HepG2 (cell line): ENCODE results near the gene FKBP1B. TPM values are rescaled to one million over a fixed set of nuclear protein-coding genes. Genes with fewer than 3 reads are reported as not detected.

ENCODE experiments used
- FOSL2 ChIP-seq: sonication (generic); formaldehyde crosslinking; IDR thresholded peaks from 2 replicates; pipeline ENCODE4 v1.4.0; 2020; ENCODE audit warnings: missing genetic modification reagents
- HNF4A ChIP-seq: sonication (generic); formaldehyde crosslinking; IDR thresholded peaks from 2 replicates; pipeline ENCODE4 v1.4.0; 2020; ENCODE audit warnings: missing genetic modification reagents
- JUN ChIP-seq: sonication (generic); formaldehyde crosslinking; IDR thresholded peaks from 2 replicates; pipeline ENCODE4 v1.4.0; 2020; ENCODE audit warnings: mild to moderate bottlenecking, missing genetic modification reagents
- MYNN ChIP-seq: sonication (generic); formaldehyde crosslinking; IDR thresholded peaks from 2 replicates; pipeline ENCODE4 v1.4.0; 2020; ENCODE audit warnings: mild to moderate bottlenecking, low read depth, missing genetic modification reagents
- NFRKB ChIP-seq: fragments of 450-650 bp; IDR thresholded peaks from 2 replicates; pipeline ENCODE4 v1.6.1; 2017
- POLR2A ChIP-seq, 2 experiments: IDR thresholded peaks; 2 replicates each; pipeline ENCODE4 v1.6.1; 2011; ENCODE audit warnings: low read depth in 2 of 2, low read length in 2 of 2, mild to moderate bottlenecking in 1 of 2, moderate library complexity in 1 of 2; ENCODE audit not compliant: insufficient read depth in 1 of 2
- RERE ChIP-seq: IDR thresholded peaks from 2 replicates; pipeline ENCODE4 v1.6.1; 2016; ENCODE audit warnings: low read depth, missing genetic modification reagents, missing compliant biosample characterization
- SOX5 ChIP-seq: IDR thresholded peaks from 2 replicates; pipeline ENCODE4 v1.6.1; 2016; ENCODE audit warnings: borderline replicate concordance
- TEAD3 ChIP-seq: optimal IDR thresholded peaks from 2 replicates; pipeline ENCODE3; 2016; ENCODE audit warnings: borderline replicate concordance
- ZBTB21 ChIP-seq: sonication (generic); formaldehyde crosslinking; IDR thresholded peaks from 2 replicates; pipeline ENCODE4 v1.4.0; 2020; ENCODE audit warnings: missing genetic modification reagents
- ZBTB33 ChIP-seq: sonication (generic); formaldehyde crosslinking; IDR thresholded peaks from 2 replicates; pipeline ENCODE4 v1.4.0; 2020; ENCODE audit warnings: missing genetic modification reagents
- ZMYM3 ChIP-seq: sonication (generic); formaldehyde crosslinking; IDR thresholded peaks from 2 replicates; pipeline ENCODE4 v1.5.1; 2020; ENCODE audit warnings: mild to moderate bottlenecking, missing genetic modification reagents
- ZNF18 ChIP-seq: sonication (generic); formaldehyde crosslinking; IDR thresholded peaks from 2 replicates; pipeline ENCODE4 v1.8.0; 2022; ENCODE audit warnings: mild to moderate bottlenecking, missing genetic modification reagents; ENCODE audit not compliant: insufficient replicate concordance
- ZNF275 ChIP-seq: sonication (generic); formaldehyde crosslinking; IDR thresholded peaks from 2 replicates; pipeline ENCODE4 v1.8.0; 2022; ENCODE audit warnings: missing genetic modification reagents, mild to moderate bottlenecking, inconsistent platforms, borderline replicate concordance
- ZNF451 ChIP-seq: sonication (generic); formaldehyde crosslinking; IDR thresholded peaks from 2 replicates; pipeline ENCODE4 v1.5.0; 2020; ENCODE audit warnings: mild to moderate bottlenecking, missing genetic modification reagents
- ZSCAN25 ChIP-seq: sonication (generic); formaldehyde crosslinking; IDR thresholded peaks from 2 replicates; pipeline ENCODE4 v1.8.0; 2022; ENCODE audit warnings: mild to moderate bottlenecking, missing genetic modification reagents
- polyA plus RNA-seq, 8 experiments: library from polyadenylated mRNA; depleted of rRNA in 3 of 8; stranded (reverse) in 7 of 8; unstranded in 1 of 8; fragments of >200 nt; fragmentation: Illumina TruSeq in 4 of 8; extraction: Trizol in 4 of 8; gene quantifications; 2 replicates each; pipeline versions ENCODE4 v1.2.1 to v1.2.3, GENCODE V29; 2011 to 2016; ENCODE audit warnings: low read depth in 4 of 8, missing spikeins in 1 of 8, mixed read lengths in 1 of 8; ENCODE audit not compliant: insufficient read depth in 1 of 8
- total RNA-seq, 5 experiments: library from RNA; depleted of rRNA; stranded (reverse); fragments of >200 nt; fragmentation: Illumina TruSeq; extraction: Trizol; gene quantifications; 2 replicates each; pipeline ENCODE4 v1.2.3, GENCODE V29; 2016; ENCODE audit warnings: low read depth in 1 of 5

FKBP1B gene
- total and polyA plus RNA-seq, 2 of the 13 experiments (the other 11 are each of a cell fraction or from before 2014, with no cell fraction given) = 35.2 to 96.3 TPM

- TF ChIP-seq HNF4A (CRISPR knock-in tag) (peak; percentile 66), FOSL2 (CRISPR knock-in tag) (peak; percentile 37; the same call in 1 of the 2 replicates), NFRKB (no peak), SOX5 (CRISPR knock-in tag) (peak; percentile 62), ZNF451 (CRISPR knock-in tag) (no peak), TEAD3 (peak; percentile 92), ZNF275 (CRISPR knock-in tag) (no peak), ZSCAN25 (no peak), ZBTB21 (CRISPR knock-in tag) (0 out of 2 replicates have a peak, but pooled peaks have one; percentile 19), JUN (no peak), MYNN (no peak), POLR2A (IDR thresholded peaks at IDR 0.05; ENCODE audit: insufficient read depth in 1 of 2, low read depth in 2 of 2, low read length in 2 of 2) (peak; percentile 66 to 94), ZBTB33 (no peak), RERE (0 out of 2 replicates have a peak, but pooled peaks have one; percentile 39), ZMYM3 (CRISPR knock-in tag) (0 out of 2 replicates have a peak, but pooled peaks have one; percentile 2), ZNF18 (CRISPR knock-in tag) (peak; percentile 41)
These were observed 3.7 kb upstream of the FKBP1B start (continued) for GRCh38 chr2:24045511-24046508.
